ENCODE results near the gene DEPDC5. TPM values are rescaled to one million over a fixed set of nuclear protein-coding genes. Genes with fewer than 3 reads are reported as not detected.
A peak's percentile ranks its signal among the peaks of the same experiment; 100 is the strongest.
"Not testable (repeated sequence)": the region's sequence is repeated elsewhere in the genome, so short reads cannot be mapped to it uniquely, and the experiment has no call there.

Gene DEPDC5
- total RNA-seq, 1 experiment from 2014 or later, result 7.9 TPM

- ATAC-seq, result peak; percentile 40
Measured at GRCh38 chr22:31776231-31776630, 22.4 kb downstream of the DEPDC5 start.

DNA sequence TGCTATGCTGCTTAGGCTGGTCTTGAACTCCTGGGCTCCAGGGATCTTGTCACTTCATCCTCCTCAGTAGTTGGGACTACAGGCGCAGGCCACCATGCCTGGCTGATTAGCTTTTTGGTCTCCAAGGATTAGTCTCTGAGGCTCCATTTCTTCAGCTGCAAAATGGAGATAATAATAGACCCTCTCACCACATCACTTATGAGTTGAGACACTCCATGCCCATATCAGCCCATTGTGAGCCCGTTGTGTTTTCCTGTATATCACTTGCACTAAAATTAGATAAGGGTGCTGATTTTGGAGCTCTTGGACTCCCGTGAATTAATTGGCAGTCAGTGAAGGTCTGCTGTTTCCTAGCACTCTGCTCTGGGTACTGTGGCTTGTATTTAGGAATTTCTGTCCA, 36.0 kb downstream of the DEPDC5 start:
- Histone ChIP-seq H3K4me2 (ENCODE audit: low read length) (no peak overlapping the region), H3K79me2 (ENCODE audit: low read length) (no peaks in the 10 kb centered on the region), H2AFZ (ENCODE audit: low read length) (no peak overlapping the region), H3K9ac (ENCODE audit: low read length) (no peak overlapping the region), H3K27ac (ENCODE audit: low read length) (no peak overlapping the region), H3K9me3 (ENCODE audit: low read length) (no peaks in the 10 kb centered on the region), H4K20me1 (ENCODE audit: low read length) (no peaks in the 10 kb centered on the region), H3K27me3 (ENCODE audit: low read length) (no peaks in the 10 kb centered on the region), H3K9me2 (replicated peaks; ENCODE audit: low read length) (no peaks in the 10 kb centered on the region), H3K4me3 (ENCODE audit: low read length) (no peak overlapping the region), H3K36me3 (ENCODE audit: low read depth, low read length) (peaks cover 4% of the 10 kb centered on the region; the same call in 1 of the 2 replicates), H3K4me1 (ENCODE audit: insufficient read depth, low read length) (no peaks in the 10 kb centered on the region), H3F3A (ENCODE audit: low read length, unreplicated experiment) (no peaks in the 10 kb centered on the region)
- CTCF ChIA-PET, result no interaction called here
- ATAC-seq (no peak), DNase-seq (no peak)
- POLR2A ChIA-PET (ENCODE audit: unreplicated experiment), result no interaction called here
- intact Hi-C loops (cut with micrococcal nuclease), result no loop called here
- TF ChIP-seq, protein P1, sequence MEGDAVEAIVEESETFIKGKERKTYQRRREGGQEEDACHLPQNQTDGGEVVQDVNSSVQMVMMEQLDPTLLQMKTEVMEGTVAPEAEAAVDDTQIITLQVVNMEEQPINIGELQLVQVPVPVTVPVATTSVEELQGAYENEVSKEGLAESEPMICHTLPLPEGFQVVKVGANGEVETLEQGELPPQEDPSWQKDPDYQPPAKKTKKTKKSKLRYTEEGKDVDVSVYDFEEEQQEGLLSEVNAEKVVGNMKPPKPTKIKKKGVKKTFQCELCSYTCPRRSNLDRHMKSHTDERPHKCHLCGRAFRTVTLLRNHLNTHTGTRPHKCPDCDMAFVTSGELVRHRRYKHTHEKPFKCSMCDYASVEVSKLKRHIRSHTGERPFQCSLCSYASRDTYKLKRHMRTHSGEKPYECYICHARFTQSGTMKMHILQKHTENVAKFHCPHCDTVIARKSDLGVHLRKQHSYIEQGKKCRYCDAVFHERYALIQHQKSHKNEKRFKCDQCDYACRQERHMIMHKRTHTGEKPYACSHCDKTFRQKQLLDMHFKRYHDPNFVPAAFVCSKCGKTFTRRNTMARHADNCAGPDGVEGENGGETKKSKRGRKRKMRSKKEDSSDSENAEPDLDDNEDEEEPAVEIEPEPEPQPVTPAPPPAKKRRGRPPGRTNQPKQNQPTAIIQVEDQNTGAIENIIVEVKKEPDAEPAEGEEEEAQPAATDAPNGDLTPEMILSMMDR (conservative IDR thresholded peaks at IDR 0.05; ENCODE audit: low read depth, low read length), result no peak
- TF ChIP-seq EZH2phosphoT487 (IDR thresholded peaks at IDR 0.05; ENCODE audit: borderline replicate concordance, low read length) (no peak), EZH2 (IDR thresholded peaks at IDR 0.05; ENCODE audit: low read length, unreplicated experiment) (no peak)
- BruUV-seq (replicated peaks), result no TSS peak

More at GRCh38 chr22:31776231-31776630, 22.4 kb downstream of the DEPDC5 start:
- Histone ChIP-seq H3K4me2 (ENCODE audit: low read length) (no peak overlapping the region), H3K79me2 (ENCODE audit: low read length) (no peaks in the 10 kb centered on the region), H3K27me3 (ENCODE audit: low read length) (no peaks in the 10 kb centered on the region), H4K20me1 (ENCODE audit: low read length) (no peaks in the 10 kb centered on the region), H3K36me3 (ENCODE audit: low read depth, low read length) (peaks cover 14% of the 10 kb centered on the region; the same call in 1 of the 2 replicates), H3F3A (ENCODE audit: low read length, unreplicated experiment) (no peaks in the 10 kb centered on the region), H2AFZ (ENCODE audit: low read length) (no peak overlapping the region), H3K27ac (ENCODE audit: low read length) (no peak overlapping the region), H3K9ac (ENCODE audit: low read length) (no peak overlapping the region), H3K4me1 (ENCODE audit: insufficient read depth, low read length) (peaks cover 4% of the 10 kb centered on the region; the same call in 1 of the 2 replicates), H3K4me3 (ENCODE audit: low read length) (no peak overlapping the region), H3K9me3 (ENCODE audit: low read length) (no peaks in the 10 kb centered on the region), H3K9me2 (replicated peaks; ENCODE audit: low read length) (no peaks in the 10 kb centered on the region)
- no TSS peak for BruUV-seq (replicated peaks)
- intact Hi-C loops (cut with micrococcal nuclease), result no loop called here
- CTCF ChIA-PET, result no interaction called here
- TF ChIP-seq EZH2phosphoT487 (IDR thresholded peaks at IDR 0.05; ENCODE audit: borderline replicate concordance, low read length) (no peak), EZH2 (IDR thresholded peaks at IDR 0.05; ENCODE audit: low read length, unreplicated experiment) (no peak)
- TF ChIP-seq, protein P1 (conservative IDR thresholded peaks at IDR 0.05; ENCODE audit: low read depth, low read length), result no peak
- DNase-seq, result peak; percentile 49
- POLR2A ChIA-PET (ENCODE audit: unreplicated experiment), result no interaction called here

- Histone ChIP-seq H3K36me3 (ENCODE audit: low read depth, low read length) (no peaks in the 10 kb centered on the region), H3K4me1 (ENCODE audit: insufficient read depth, low read length) (no peaks in the 10 kb centered on the region), H3K27ac (ENCODE audit: low read length) (no peak overlapping the region), H3K27me3 (ENCODE audit: low read length) (no peaks in the 10 kb centered on the region), H3K9ac (ENCODE audit: low read length) (no peak overlapping the region), H3K4me3 (ENCODE audit: low read length) (no peak overlapping the region), H3K9me2 (replicated peaks; ENCODE audit: low read length) (no peaks in the 10 kb centered on the region), H4K20me1 (ENCODE audit: low read length) (no peaks in the 10 kb centered on the region), H3K4me2 (ENCODE audit: low read length) (no peak overlapping the region), H3K9me3 (ENCODE audit: low read length) (no peaks in the 10 kb centered on the region), H3F3A (ENCODE audit: low read length, unreplicated experiment) (no peaks in the 10 kb centered on the region), H2AFZ (ENCODE audit: low read length) (no peak overlapping the region), H3K79me2 (ENCODE audit: low read length) (no peaks in the 10 kb centered on the region)
- TF ChIP-seq EZH2phosphoT487 (IDR thresholded peaks at IDR 0.05; ENCODE audit: borderline replicate concordance, low read length), result no peak
- TF ChIP-seq, protein P1 (conservative IDR thresholded peaks at IDR 0.05; ENCODE audit: low read depth, low read length), result no peak
- TF ChIP-seq EZH2 (IDR thresholded peaks at IDR 0.05; ENCODE audit: low read length, unreplicated experiment), result no peak
- intact Hi-C loops (cut with micrococcal nuclease), result no loop called here
- ChIA-PET CTCF (no interaction called here), POLR2A (ENCODE audit: unreplicated experiment) (no interaction called here)
- ATAC-seq (no peak), DNase-seq (no peak)
- BruUV-seq (replicated peaks), result no TSS peak
Measured at GRCh38 chr22:31790240-31790639, 36.4 kb downstream of the DEPDC5 start.

- DNase-seq; H3K79me2 ChIP-seq (ENCODE audit: low read length); intact Hi-C loops (cut with micrococcal nuclease); H2AFZ ChIP-seq (ENCODE audit: low read length); H3K36me3 ChIP-seq (ENCODE audit: low read depth, low read length); H3K9ac ChIP-seq (ENCODE audit: low read length); H4K20me1 ChIP-seq (ENCODE audit: low read length); H3K9me3 ChIP-seq (ENCODE audit: low read length); H3K27me3 ChIP-seq (ENCODE audit: low read length); H3K4me3 ChIP-seq (ENCODE audit: low read length); ATAC-seq; H3K4me2 ChIP-seq (ENCODE audit: low read length); H3K9me2 ChIP-seq (replicated peaks; ENCODE audit: low read length); POLR2A ChIA-PET (ENCODE audit: unreplicated experiment); CTCF ChIA-PET; H3F3A ChIP-seq (ENCODE audit: low read length, unreplicated experiment); H3K4me1 ChIP-seq (ENCODE audit: insufficient read depth, low read length); BruUV-seq (replicated peaks): not testable (repeated sequence)
- peak overlapping the region; percentile 77 for H3K27ac ChIP-seq (ENCODE audit: low read length)
Measured at GRCh38 chr22:31799358-31799757, 45.5 kb downstream of the DEPDC5 start.
